Activated gamma-delta T cell (primary cell): ENCODE measurements around the gene GARIN5A.

Experiments used
- DNase-seq: peaks from one replicate; lab custom pipeline; 2025; lab: John Stamatoyannopoulos, UW

The GARIN5A gene

DNA sequence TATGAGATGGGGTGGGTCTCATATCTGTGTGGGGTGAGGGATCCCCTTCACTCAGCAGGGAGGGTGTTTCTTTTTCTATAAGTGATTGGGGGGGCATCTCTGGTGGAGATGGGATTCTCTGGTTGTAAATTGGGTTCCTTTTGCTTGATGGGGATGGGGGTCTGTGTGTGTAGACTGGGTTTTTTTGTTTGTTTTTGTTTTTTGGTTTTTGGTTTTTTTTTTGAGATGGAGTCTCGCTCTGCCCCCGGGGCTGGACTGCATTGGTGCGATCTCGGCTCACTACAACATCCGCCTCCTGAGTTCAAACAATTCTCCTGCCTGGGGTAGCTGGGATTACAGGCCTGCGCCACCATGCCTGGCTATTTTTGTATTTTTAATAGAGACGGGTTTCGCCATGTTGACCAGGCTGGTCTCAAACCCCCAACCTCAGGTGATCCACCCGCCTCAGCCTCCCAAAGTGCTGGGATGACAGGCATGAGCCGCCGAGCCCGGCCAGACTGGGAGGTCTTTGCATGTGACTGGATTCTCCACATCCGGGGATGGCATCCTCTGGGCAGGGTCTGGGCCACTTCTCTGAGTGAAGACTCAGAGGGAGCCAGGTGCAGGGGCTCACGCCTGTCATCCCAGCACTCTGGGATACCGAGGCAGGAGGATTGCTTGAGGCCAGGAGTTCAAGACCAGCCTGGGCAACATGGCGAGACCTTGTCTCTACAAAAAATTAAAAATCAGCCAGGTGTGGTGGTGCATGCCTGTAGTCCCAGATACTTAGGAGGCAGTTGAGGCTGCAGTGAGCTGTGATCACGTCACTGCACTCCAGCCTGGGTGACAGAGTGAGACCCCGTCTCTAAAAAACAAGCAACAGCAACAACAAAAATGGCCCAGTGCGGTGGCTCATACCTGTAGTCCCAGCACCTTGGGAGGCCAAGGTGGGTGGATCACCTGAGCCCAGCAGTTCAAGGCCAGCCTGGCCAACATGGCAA, 43.2 kb downstream of the GARIN5A start:
- DNase-seq: no peak

DNA sequence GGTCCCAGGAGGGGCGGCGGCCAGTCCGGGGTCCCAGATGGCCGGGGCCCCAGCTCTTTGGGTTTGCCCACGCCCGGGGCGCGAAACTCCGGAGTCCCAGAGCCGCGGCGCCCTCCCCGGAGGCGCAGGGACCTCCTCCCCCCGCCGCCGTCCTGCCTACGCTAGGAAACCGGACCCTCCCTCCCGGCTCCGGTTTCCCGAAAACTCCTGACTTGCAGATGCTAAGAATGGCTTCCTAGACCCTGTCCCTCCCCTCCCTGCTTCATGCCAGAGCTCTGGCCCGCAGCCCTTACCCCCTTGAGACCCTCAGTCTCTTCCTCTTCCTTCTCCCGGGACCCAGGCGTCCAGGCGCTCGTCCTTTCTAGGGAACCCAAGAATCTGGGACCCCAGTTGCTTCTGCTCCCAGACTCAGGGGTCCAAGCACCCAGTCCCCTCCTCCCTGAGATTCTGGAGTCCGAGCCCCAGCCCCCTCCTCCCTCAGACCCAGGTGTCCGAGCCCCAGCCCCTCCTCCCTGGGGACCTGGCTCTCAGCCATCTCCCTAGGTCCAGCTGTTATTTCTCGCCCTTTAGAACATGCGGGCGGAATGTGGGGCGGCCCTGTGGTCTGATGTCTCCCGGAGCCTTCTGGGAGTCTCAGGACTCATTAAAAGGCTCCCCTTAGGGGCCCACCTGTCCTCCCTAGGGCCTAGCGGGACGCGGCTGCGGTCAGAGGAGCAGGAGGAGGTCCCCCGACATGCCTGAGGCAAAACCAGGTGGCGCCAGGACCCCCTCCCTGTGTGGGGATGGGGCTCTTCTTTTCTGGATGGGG, 44.2 kb downstream of the GARIN5A start, which contains the start of gene MYBPC2:
TSS of gene MYBPC2 (plus strand) at position 672 of the 808 bp plus-strand sequence. CDS start at position 734, 62 bp downstream.
- DNase-seq: no peak

DNA sequence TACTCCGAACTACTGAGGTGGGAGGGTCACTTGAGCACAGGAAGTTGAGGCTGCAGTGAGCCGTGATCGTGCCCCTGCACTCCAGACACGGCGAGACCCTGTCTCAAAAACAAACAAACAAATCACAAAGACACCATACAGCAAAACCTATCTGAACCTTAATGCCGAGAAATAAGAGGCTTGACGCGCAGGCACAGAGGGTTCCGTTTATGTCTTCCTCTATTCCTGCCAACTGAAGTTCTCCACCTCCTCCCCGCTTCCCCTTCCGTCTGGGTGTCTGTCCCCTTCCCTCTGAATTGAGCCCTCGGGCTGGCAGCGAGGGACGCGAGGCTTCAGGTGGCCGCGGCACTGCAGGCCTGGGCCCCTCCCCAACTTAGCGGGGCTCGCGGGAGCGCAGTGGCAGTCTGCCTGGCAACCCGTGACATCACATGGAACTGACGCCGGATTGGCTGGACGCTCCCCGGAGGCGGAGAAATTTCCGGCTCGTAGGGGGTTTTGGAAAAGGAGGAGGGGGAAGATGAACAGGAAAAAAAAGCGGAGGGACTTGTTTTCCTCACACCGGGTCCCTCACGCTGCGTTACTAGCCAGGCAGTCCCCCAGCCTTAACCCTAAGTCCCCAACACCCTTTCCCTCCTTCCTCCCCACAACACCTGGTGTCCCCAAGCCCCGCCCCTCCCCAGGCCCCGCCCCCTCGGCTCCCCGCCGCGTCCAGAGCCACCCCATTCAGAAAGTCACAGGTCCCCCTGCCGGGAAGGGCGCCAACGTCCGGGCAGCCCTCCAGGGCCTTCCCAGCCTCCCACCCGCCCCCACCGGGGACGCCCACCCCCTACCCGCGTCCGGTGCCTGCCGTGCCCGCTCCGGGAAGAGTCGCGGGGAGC, 45.1 kb downstream of the GARIN5A start:
- peak; percentile 56 for DNase-seq

DNA sequence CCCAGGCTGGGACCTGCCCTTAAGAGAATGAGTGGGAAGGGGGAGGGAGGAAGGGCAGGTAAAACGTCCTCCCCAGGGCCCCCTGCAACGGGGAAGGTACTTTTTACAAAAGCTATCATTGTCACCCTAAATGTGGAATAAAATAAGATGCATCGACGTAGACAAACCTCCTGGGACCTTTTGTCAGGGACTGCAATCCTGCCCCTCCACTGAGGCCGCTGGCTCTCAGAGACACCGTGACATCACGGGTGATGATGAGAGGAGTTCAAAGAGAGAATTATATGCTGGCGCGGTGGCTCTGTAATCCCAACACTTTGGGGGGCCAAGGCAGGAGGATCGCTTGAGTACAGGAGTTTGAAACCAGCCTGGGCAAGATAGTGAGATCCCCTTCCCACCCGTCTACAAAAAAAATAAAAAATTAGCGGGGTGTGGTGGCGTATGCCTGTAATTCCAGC, 45.7 kb downstream of the GARIN5A start:
- DNase-seq: no peak

DNA sequence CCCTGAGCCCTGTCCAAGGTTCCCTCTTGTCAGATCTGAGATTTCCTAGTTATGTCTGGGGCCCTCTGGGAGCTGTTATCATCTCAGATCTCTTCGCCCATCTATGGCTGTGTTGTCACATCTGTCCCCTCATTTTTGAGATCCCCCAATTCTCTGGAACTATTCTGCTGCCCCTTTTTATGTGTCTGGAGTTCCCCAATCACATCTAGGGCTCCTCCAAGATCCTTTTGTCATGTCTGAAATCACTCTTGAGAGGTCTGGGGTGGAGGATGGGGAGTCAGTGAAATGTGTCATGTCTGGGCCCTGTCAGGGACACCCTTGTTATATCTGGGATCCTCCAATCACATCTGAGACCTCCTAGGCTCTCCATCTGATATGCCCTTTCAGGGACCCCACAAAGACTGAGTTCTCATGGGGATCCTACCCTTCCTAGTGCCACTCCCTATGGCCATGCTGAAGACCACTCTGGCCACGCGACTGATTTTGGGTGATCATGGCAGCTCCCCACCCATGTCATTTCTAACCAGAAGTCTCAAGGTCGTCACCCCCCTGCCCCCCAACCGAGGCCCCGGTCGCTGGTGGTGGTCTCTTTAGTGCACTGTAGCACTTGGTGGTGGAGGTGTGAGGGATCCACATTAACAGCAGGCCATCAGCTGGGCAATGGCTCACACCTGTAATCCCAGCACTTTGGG, 47.7 kb downstream of the GARIN5A start:
- no peak for DNase-seq

DNA sequence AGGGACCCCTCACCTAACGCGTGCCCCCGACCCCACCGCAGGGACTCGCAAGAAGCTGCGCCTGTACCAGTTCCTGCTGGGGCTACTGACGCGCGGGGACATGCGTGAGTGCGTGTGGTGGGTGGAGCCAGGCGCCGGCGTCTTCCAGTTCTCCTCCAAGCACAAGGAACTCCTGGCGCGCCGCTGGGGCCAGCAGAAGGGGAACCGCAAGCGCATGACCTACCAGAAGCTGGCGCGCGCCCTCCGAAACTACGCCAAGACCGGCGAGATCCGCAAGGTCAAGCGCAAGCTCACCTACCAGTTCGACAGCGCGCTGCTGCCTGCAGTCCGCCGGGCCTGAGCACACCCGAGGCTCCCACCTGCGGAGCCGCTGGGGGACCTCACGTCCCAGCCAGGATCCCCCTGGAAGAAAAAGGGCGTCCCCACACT, 48.6 kb downstream of the GARIN5A start:
- no peak for DNase-seq

DNA sequence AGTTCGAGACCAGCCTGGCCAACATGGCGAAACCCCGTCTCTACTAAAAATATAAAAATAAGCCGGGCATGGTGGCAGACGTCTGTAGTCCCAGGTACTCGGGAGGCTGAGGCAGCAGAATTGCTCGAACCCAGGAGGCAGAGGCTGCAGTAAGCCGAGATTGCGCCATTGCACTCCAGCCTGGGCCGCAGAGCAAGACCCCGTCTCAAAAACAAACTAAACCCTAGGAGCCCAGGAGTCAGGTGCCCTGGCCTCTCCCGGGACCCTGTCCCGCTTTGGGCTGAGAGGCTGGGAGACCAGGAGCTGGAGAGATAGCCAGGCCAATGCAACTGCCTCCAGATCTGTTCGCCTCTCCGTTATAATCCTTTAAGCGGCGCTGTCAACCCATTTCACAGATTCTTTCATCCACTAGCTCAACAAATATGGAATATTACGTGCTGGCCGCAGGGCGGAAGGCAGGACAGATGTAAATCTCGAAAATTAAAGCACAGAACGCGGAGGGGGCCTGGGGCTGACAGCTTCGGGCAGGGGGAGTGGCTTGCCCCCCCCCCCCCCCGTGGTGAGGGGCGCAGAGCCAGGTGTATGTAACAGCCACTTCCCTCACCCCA, 49.2 kb downstream of the GARIN5A start:
- no peak for DNase-seq

DNA sequence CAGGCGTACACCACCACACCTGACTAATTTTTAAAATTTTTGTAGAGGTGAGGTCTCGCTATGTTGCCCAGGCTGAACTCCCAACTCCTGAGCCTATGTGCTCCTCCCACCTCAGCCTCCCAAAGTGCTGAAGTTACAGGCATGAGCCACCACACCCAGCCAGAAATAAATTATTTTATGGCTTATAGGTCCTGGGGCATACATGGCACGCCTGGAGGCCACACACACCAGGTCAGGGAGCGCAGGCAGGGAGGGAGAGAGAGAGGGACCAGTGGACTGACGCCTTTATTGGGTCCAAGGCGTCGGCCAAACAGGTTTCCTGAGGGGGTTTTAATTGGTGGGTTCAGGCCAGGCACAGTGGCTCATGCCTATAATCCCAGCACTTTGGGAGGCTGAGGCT, 51.1 kb downstream of the GARIN5A start:
- no peak for DNase-seq

DNA sequence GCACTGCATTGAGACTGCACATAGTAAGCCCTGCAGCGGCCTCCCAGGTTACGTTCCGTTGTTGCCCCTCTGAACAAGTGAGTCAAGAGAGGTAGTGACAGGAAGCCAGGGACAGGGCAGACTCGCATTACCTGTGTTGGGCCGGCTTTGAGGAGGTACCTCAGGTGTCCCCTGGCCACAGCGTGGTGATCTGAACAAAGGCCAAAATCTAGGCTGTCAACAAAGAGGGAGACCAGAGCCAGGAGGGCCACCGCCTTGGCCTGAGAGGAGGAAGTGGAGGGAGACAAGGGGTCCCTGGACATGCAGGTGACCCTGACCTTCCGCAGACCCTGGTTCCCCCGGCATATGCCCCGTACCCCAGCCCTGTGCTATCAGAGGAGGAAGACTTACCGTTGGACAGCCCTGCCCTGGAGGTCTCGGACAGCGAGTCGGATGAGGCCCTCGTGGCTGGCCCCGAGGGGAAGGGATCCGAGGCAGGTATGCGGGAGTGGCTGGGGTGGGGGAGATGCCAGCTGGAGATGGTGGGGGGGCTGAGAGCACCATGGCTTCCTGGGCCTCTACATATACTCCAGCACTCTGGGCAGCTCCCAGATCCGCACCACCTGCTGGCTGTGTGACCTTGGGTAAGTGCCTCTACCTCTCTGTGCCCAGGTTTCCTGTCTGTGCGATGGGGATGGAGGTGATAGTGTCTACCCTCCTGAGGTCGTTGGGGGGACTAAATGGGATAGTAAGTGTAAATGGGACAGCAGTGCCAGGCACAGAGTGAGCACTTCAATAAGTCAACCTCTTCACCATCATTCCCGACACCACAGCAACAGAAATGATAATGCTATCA, 53.2 kb downstream of the GARIN5A start:
- DNase-seq: no peak

DNA sequence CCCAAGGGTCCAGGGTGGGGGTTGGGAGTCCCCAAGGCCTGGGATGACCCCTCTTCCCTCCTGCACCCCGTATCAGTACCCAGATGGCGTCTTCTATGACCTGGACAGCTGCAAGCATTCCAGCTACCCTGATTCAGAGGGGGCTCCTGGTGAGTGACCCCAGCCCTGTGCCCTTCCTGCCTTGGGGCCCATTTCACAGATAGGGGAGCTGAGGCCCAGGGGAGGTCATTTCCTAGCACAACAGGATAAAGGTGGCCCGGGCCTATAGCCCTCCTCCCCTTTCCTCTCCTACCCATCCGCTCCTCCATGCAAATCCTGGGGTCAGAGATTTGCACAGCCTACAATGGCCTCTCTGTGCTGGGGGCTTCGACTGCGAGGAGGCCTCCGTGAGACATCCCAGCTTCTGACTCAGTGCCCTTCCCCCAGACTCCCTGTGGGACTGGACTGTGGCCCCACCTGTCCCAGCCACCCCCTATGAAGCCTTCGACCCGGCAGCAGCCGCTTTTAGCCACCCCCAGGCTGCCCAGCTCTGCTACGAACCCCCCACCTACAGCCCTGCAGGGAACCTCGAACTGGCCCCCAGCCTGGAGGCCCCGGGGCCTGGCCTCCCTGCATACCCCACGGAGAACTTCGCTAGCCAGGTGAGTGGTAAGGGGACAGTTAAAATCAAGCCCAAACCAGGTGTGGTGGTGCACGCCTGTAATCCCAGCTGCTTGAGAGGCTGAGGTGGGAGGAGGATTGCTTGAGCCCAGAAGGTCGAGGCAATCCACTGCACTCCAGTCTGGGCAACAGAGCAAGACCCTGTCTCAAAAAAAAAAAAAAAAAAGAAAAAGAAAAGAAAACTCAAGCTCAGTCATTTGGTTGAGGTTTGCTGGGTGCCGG, 54.0 kb downstream of the GARIN5A start:
- DNase-seq: no peak

DNA sequence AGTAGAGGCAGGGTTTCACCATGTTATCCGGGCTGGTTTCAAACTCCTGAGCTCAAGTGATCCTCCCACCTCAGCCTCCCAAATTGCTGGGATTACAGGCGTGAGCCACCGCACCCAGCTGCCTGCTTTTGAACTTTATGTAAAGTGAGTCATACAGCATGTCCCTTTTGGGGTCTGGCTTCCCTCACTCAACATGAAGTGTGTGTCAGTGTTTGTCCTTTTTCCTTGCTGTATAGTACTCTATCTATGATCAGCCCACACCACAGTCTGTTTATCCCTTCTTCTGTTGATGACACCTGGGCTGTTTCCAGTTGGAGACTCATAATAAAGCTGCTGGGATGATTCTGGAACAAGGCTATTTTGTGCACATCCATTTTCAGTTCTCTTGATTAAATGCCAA, 55.8 kb downstream of the GARIN5A start:
- DNase-seq: no peak

DNA sequence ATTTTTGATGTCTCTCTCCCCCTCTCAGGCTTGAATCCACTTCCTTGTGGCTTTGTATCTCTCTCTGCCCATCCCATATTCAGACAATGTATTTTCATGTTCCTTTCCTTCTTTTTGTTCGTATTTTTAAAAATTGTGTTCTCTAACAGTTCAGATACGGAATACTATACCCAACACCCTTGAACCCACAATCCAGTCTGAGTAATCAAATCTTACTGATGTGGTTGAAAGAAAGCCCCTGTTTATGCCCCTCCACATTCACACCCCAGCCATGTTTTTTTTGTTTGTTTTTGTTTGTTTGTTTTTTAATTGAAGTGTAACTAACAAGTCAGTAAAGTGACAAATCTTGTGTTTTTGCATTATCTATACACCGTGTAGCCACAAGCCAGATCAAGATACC, 56.5 kb downstream of the GARIN5A start:
- DNase-seq: no peak

DNA sequence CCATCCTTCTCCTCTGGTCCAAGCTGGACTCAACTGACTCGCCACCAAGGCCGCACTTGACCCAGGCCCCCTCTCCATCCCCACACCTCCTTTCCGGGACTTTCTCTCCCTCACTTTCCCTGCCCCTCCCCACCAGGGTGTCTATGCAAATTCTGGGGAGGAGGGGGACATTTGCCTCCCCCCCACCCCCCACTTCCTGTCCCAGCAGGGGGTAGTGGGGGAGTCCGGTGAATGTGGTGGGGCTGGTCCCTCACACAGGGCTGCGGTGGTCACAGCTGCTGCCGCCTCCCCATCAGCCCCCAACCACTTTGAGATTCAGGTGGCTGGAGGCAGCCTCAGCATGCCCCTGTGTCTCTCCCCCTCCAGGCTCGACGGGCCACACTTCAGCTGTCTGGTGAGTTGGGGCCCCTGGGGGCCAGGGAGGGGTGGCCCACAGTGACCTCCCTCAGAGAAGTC, 57.0 kb downstream of the GARIN5A start:
- no peak for DNase-seq

DNA sequence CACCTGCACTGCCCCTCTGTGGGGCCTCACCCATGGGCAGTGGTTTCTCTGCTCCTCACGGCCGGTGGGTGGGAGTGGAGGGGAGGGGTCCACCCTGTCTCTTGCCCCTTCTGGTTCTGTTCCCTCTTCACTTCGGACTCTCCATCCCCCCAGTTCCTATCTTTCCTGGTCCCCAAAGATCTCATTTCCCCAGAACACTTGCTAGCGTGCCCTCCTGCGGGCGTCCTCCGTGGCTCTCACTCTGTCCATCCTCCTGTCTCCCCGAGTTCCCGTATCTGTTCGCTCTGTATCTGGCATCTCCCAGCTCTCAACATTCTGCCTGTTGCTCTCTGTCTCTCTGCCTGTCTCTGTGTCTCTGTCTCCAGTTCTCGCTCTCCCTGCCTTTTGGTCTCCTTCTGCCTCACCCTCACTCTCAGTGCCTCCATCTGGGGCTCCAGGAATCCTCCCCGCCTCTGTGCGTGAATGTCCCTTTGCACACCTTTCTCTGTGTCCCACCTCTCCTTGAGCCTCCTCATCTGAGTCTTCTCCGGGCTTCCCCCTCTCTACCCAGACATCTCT, 57.5 kb downstream of the GARIN5A start:
- no peak for DNase-seq

DNA sequence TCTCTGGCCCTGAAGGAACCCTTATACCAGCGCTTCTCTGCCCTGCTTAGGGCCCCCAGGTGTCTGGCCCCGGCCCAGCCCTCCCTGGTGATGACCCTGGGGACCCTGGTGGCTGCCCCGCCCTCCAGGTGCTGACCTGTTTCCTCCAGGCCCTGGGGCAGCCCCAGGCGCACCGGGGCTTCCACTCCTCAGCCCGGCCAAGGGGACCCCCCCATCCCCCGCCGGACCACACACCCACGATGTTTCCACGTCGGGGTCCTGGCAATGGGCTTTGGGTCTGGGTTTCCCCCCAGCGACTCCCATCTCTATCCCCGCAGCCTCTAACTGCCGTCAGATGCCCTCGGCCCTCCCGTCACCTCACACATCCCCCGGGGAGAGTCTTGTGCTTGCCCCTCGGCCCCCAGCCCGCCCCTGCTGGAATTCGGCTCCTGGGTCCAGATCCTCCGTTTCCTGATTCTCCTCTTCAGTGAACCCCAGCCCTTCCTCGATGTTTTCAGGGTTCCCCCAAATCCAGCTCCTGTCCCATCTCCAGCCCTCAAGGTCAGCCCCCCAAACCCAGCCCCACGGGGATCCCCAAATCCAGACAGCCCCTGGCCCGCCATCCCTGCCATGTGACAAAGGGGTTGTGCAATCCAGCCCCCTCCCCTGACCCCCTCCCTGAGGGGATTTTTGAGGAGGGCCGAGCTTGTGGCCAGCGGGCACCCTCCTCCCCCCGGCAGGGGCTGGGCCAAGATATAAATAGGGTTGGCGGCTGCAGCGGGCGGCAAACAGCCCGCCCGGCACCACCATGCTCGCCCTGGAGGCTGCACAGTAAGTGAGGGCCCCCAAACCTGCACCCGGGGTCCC, 58.2 kb downstream of the GARIN5A start, which contains the start of gene SPIB:
TSS of gene SPIB (plus strand) at position 763 of the 846 bp plus-strand sequence. CDS start at position 788, 25 bp downstream.
- DNase-seq: no peak

DNA sequence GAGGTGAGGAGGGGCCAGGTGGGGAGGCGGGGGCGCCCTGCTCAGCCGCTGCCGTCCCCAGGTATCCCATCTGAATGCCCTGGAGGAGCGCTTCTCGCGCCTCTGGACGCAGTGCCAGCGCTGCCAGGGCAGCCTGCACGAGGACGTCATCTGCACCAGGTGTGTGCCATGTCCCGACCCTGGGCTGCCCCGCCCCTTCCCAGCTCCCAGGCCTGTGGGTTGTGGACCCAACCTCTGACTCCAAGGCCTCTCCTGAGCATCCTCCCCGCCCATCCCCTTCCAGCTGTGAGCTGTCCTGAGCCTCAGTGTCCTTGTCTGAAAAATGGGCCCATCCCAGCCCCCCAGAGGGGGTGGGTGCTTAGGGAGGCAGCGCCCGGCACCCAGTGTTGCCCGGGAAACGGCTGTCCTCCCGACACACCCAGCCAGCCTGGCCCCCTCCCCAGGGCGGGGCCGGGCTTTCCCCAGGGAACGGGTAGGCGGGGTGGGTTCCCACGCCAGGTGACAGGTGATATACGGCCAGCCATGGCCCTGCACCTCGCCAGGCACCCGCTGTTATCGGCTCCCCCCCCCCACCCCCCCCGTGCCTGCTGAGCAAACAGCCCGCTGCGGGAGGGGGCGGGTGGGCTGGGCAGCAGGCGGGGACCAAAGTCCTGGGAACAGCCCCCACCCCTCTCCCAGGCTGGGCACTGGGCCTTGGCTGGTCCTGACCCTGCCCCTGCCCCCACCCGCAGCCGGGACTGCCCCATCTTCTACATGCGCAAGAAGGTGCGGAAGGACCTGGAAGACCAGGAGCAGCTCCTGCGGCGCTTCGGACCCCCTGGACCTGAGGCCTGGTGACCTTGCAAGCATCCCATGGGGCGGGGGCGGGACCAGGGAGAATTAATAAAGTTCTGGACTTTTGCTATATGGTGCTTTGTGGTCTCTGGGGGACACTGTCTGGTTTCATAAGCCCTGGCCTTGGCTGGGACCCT, 59.3 kb downstream of the GARIN5A start:
- DNase-seq: no peak
